ENCODE measurements around the gene FAM47A.

GRCh38 chrX:34126011-34126410, 6.1 kb downstream of the FAM47A start:
- TF ChIP-seq, protein P1, sequence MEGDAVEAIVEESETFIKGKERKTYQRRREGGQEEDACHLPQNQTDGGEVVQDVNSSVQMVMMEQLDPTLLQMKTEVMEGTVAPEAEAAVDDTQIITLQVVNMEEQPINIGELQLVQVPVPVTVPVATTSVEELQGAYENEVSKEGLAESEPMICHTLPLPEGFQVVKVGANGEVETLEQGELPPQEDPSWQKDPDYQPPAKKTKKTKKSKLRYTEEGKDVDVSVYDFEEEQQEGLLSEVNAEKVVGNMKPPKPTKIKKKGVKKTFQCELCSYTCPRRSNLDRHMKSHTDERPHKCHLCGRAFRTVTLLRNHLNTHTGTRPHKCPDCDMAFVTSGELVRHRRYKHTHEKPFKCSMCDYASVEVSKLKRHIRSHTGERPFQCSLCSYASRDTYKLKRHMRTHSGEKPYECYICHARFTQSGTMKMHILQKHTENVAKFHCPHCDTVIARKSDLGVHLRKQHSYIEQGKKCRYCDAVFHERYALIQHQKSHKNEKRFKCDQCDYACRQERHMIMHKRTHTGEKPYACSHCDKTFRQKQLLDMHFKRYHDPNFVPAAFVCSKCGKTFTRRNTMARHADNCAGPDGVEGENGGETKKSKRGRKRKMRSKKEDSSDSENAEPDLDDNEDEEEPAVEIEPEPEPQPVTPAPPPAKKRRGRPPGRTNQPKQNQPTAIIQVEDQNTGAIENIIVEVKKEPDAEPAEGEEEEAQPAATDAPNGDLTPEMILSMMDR (IDR thresholded peaks at IDR 0.05; ENCODE audit: insufficient read depth, low read depth, low read length) = no peak
- TF ChIP-seq EZH2 (IDR thresholded peaks at IDR 0.05; ENCODE audit: insufficient read depth, low read length) = no peak

Data from astrocyte (in vitro differentiated cells and primary cell).